ENCODE data around the gene ABLIM3.

Gene ABLIM3

DNA sequence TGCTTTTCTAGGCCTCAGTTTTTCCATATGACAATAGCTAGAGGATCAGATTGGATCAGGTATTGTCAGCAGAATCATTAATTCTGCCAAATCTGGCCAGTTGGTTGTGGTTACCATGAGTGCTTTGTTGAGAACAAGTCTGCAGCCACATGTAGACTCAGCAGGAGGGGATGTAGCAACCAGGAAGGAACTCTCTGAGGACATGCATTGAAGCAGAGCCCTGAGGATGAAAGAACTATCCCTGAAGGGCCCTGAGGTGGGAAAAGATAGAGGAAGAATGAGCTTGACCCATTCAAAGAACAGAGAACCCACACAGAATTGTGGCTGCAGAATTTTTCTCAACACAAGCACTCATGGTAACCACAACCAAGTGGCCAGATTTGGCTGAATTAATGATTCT lies 70.3 kb downstream of the ABLIM3 start:
- TF ChIP-seq, protein P1, sequence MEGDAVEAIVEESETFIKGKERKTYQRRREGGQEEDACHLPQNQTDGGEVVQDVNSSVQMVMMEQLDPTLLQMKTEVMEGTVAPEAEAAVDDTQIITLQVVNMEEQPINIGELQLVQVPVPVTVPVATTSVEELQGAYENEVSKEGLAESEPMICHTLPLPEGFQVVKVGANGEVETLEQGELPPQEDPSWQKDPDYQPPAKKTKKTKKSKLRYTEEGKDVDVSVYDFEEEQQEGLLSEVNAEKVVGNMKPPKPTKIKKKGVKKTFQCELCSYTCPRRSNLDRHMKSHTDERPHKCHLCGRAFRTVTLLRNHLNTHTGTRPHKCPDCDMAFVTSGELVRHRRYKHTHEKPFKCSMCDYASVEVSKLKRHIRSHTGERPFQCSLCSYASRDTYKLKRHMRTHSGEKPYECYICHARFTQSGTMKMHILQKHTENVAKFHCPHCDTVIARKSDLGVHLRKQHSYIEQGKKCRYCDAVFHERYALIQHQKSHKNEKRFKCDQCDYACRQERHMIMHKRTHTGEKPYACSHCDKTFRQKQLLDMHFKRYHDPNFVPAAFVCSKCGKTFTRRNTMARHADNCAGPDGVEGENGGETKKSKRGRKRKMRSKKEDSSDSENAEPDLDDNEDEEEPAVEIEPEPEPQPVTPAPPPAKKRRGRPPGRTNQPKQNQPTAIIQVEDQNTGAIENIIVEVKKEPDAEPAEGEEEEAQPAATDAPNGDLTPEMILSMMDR (IDR thresholded peaks at IDR 0.05; ENCODE audit: low read depth, low read length, missing control alignments), result no peak
- in situ Hi-C loops (cut with HindIII; ENCODE audit: low sequenced_read_pairs), result no loop called here
- no peak overlapping the region for H3K4me3 ChIP-seq (ENCODE audit: low read depth, low read length)
- peak; percentile 66 for DNase-seq (ENCODE audit: low read depth)

GRCh38 chr5:149212198-149212951 lies 71.1 kb downstream of the ABLIM3 start:
- H3K4me3 ChIP-seq (ENCODE audit: low read depth, low read length), result no peak overlapping the region
- TF ChIP-seq, protein P1 (IDR thresholded peaks at IDR 0.05; ENCODE audit: low read depth, low read length, missing control alignments), result no peak
- in situ Hi-C loops (cut with HindIII; ENCODE audit: low sequenced_read_pairs), result no loop called here
- peak; percentile 90 for DNase-seq (ENCODE audit: low read depth)

DNA sequence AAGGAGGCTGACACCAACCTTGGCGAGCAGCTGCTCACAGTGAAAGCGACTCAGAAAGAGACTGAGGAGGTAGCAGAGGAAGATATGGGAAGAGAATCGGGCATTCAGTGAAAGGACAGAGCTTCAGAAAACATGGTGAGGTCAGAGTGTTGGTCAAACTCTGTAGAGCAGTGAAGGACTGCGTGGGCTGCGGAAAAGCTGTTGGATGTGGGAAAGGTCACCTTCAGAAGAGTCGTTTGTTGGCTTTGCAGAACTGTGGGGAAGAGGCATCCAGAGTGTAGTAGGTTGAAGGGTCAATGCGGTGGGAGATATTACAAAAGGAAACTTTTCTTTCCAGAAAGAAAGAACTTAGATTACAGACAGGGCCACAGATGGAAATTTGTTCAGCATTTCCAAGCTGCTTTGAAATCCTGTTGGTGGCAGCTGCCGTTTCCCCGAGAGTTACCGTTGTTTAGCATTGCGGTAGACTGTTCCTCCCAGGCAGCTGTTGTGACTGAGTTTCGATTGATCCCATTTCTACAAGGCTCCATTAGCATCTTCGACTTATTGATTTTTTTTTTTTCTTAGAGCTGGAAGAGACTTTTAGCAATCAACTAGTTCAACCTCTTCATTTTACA lies 72.1 kb downstream of the ABLIM3 start:
- DNase-seq (ENCODE audit: low read depth), result no peak
- in situ Hi-C loops (cut with HindIII; ENCODE audit: low sequenced_read_pairs), result no loop called here
- TF ChIP-seq, protein P1 (IDR thresholded peaks at IDR 0.05; ENCODE audit: low read depth, low read length, missing control alignments), result no peak
- H3K4me3 ChIP-seq (ENCODE audit: low read depth, low read length), result no peak overlapping the region

- TF ChIP-seq, protein P1 (IDR thresholded peaks at IDR 0.05; ENCODE audit: low read depth, low read length, missing control alignments), result no peak
- no peak overlapping the region for H3K4me3 ChIP-seq (ENCODE audit: low read depth, low read length)
- in situ Hi-C loops (cut with HindIII; ENCODE audit: low sequenced_read_pairs), result no loop called here
- no peak for DNase-seq (ENCODE audit: low read depth)
Measured at GRCh38 chr5:149215478-149216090, 74.3 kb downstream of the ABLIM3 start.

- in situ Hi-C loops (cut with HindIII; ENCODE audit: low sequenced_read_pairs), result no loop called here
- no peak overlapping the region for H3K4me3 ChIP-seq (ENCODE audit: low read depth, low read length)
- no peak for DNase-seq (ENCODE audit: low read depth)
- TF ChIP-seq, protein P1 (IDR thresholded peaks at IDR 0.05; ENCODE audit: low read depth, low read length, missing control alignments), result no peak
Measured at GRCh38 chr5:149216496-149216895, 75.2 kb downstream of the ABLIM3 start.

- DNase-seq (ENCODE audit: low read depth), result no peak
- TF ChIP-seq, protein P1 (IDR thresholded peaks at IDR 0.05; ENCODE audit: low read depth, low read length, missing control alignments), result no peak
- in situ Hi-C loops (cut with HindIII; ENCODE audit: low sequenced_read_pairs), result no loop called here
- H3K4me3 ChIP-seq (ENCODE audit: low read depth, low read length), result no peak overlapping the region
Measured at GRCh38 chr5:149217096-149217802, 76.0 kb downstream of the ABLIM3 start.
